GM21576 (cell line): ENCODE data around the gene PCYT2.

ENCODE experiments used
- ATAC-seq: cut with Tn5 transposase; IDR thresholded peaks from one replicate; pipeline ENCODE4 v1.9.1; 2021; ENCODE audit warnings: mild to moderate bottlenecking, moderate library complexity; ENCODE audit not compliant: unreplicated experiment

The PCYT2 gene

DNA sequence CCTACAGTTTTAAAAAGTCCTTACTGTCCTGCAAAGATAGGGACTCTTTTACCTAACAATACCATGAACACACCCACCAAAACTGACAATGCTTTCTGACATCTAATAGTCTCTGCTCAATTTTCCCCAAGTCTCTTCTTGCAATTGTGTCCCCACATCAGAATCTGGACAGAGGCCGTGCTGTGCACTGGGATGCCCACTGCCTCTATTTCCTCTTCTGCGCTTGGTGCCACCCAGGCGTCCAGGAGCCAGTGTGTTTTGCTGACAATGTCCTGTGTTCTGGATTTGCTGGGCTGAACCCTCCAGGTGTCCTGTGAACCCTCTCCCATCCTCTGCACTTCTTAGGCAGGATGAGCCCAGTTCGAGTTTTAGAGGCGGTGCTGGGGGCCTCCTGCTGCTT is 33.6 kb downstream of the PCYT2 start:
- ATAC-seq, result no peak

- peak; percentile 12 for ATAC-seq
Measured at GRCh38 chr17:81871387-81872230, 39.6 kb downstream of the PCYT2 start.

GRCh38 chr17:81870981-81871386 is 40.2 kb downstream of the PCYT2 start, which contains the start of gene ARHGDIA:
Gene ARHGDIA, minus strand, starts transcription at chr17:81871337. Its CDS starts 1,407 bp downstream, at chr17:81869930.
- ATAC-seq, result peak; percentile 35

- peak; percentile 6 for ATAC-seq
Measured at GRCh38 chr17:81870131-81870980, 40.8 kb downstream of the PCYT2 start.

- ATAC-seq, result no peak
Measured at GRCh38 chr17:81869221-81870130, 41.7 kb downstream of the PCYT2 start.

DNA sequence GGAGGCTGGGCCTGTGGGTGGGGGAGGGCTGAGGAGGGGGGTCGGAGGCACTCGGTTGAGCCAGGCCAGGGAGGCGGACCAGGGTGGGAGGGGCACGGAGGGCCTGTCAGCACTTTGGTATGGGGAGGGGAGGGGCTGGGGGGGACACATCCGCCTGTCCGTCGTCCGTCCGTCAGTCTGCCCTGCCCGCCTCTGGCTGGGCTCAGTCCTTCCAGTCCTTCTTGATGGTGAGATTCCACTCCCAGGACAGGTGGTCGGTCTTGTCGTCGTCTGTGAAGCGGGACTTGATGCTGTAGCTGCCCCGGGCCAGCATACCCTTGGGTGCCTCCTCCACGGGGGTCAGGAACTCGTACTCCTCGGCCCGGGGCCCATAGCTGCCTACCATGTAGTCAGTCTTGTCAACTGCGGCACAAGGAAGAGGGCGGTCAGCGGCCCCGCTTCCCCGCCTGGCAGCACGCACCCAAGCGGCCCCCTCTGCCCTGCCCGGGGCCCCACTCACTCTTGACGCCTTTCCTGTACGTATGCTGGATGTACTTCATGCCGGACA is 42.5 kb downstream of the PCYT2 start:
- ATAC-seq, result no peak

DNA sequence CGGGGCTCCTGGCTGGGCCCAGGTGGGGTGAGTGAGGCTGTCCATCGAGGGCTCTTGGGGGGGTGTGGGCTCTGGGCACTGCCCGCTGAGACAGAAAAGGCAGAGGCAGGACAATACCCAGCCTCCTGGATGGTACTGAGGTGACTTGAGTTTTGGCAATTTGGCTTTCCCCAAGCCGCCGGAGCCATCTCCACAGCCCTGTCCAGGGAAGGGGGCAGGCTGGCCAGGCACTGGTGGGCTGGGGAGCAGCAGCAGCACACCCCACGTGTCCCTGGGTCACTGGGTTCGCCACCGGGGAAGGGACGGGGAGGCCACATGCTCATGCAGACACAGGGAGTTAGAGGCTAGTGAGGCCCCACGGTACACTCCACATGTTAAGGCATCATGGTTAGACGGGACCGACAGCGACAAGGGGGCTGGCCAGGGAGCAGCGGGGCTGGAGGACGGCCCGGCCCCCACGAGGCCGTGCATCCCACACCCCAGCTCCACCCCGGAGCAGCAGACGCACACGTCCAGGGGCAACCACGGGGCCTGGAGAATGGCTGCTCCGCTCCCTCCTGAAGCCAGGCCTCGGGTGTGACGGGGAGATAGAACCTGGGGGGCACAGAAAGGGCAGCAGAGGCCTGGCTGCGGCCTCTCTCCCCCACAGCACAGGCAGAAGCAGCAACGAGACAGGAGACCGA is 43.1 kb downstream of the PCYT2 start:
- ATAC-seq, result no peak

DNA sequence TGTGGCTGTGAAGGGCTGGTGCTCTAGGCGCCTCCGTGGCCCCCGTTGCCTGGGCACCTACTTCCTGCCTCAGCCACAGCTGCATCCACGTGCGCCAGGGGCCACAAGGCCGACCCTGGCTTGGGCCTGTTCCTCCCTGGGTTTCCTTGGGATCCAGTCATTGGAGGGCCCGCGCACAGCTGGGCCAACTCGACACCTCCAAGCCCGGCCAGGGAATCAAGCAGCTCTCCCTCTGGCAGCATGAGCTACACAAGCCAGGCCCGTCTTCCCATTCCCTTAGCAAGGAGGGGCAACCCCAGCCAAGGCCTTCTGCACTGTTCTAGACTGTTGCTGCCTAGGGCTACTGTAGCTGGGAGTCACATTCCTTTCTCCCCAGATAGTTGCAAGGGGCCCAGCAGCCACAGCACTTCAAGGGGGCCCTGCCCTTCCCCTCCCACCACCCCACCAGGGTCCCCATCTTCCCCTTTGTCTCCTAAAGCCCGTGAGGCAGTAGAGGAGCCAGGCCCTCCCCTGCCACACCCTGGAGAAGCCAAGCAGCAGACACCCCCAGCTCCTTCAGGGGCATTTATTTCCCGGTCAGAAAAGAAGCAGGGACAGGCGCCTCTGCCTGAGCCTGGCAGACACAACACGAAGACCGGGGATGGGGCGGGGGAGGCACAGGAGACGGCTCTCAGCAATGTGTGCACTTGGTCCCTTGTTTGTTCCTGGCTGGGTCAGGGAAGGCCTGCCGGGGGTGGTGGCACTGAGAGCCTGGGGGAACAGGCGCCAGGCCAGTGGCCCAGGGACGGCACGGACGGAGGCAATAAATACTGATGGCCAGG is 43.8 kb downstream of the PCYT2 start:
- ATAC-seq, result no peak

GRCh38 chr17:81866440-81867169 is 44.6 kb downstream of the PCYT2 start:
- no peak for ATAC-seq

- no peak for ATAC-seq
Measured at GRCh38 chr17:81865733-81866439, 45.3 kb downstream of the PCYT2 start.

- no peak for ATAC-seq
Measured at GRCh38 chr17:81865358-81865732, 45.9 kb downstream of the PCYT2 start.

DNA sequence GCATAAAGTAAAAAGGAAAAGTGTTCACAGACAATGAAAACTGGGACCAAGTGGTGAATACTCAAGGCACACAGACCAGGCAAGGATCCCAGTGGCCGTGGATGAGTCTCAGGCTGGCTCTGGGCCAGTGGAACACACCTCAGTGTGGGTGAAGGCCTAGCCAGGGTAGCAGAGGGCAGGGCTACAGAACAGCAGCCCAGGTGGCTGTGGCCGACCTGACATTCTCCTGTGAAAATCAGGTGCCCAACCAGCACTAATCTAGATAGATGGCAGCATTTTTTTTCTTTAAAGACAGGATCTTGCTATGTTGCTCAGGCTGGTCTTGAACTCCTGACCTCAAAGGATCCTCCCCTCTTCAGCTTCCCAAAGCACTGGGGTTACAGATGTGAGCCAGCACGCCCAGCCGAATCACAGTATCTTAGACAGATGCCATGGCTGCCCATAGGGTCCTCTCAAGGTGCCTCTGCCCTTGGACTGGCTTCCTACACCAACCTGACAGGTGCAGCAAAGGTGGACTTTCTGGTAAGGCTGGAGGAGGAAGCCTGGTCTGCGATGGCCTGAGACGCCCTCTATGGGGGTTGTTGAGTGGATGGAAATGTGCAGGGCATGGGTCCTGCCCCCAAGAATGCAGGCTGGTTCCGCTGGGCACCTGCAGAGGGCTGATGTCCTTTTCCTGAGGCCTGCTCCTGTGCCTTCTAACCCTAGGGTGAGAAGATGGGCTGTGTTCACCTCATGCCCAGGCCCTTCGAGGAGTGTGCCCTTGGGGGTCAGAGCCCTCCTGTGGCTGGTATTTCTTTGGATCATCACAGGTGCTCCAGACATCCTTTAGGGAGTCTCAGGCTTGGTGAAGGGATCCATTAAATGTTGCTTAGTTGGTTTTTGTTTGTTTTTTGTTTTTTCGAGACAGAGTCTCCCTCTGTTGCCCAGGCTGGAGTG is 47.1 kb downstream of the PCYT2 start:
- ATAC-seq, result no peak

DNA sequence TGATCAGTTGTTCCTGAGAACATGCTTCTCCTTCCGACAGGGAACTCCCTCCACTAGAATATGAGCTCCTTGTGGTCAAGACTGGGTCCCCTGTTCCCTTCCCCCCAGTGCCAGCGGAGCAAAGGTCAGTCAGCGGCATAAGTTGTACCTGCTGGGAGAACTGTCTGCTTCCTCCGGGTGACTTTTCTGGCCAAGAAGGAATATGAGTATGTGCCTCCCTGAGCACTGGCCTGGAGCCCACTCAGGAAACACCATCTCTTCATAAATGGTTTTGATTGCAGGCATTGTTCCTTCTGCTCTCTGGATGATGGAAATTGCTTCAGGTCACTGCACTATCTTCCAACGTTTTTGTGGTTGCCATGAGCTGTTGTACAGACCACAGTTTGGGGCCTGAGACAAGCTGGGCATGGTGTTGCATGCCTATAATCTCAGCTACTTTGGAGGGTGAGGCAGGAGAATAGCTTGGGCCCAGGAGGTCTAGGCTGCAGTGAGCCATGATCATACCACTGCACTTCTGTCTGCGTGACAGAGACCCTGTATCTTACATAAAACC is 48.0 kb downstream of the PCYT2 start:
- no peak for ATAC-seq

GRCh38 chr17:81860756-81861568 is 50.2 kb downstream of the PCYT2 start:
- ATAC-seq, result peak; percentile 75

DNA sequence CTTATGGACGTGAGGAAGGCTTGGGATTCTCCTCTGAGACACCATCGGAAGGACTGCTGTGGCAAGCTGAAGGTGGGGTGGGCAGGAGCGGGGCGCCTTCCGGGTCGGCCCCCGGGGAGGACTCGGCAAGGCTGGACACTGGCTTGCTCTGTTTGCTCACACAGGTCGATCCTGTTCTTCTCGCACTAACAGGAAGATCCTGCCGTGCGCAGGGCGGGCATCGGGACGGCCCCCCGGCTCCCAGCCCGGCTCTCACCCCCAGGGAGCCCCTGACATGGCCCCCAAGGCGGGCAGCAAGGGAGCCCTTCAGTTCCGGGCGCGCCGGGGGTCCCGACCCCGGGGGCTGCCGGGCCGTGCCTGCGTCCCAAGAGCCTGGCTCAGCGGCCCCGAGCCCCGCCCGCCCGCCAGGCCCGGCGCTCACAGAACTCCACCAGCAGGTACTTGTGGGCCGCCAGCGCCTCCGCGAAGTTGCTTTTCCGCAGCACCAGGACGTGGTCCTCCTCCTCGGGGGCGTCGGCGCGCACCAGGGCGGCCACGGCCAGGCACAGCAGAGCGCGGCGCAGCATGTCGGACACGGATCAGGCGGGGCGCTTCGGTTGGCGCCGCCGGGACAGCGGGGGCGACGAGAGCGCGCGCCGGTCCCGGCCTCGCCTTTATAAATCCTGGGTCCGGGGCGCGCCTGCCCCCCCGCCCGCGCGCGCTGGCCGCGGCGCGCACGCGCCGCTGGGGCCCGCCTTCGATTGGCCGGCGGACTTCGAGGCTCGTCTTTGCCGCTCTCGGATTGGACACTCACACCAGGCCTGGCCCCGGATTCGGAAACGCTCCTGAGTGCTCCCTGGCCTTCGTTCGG is 51.1 kb downstream of the PCYT2 start, which contains the start of gene P4HB:
Gene P4HB, minus strand, starts transcription at position 630 of the 850 bp plus-strand sequence. Its CDS starts 64 bp downstream, at position 566.
- peak; percentile 2 for ATAC-seq
